ENCODE data around the gene GPR52. TPM values are rescaled to one million over a fixed set of nuclear protein-coding genes. Genes with fewer than 3 reads are reported as not detected.

Gene GPR52
- total and polyA plus RNA-seq, 3 donors from 2014 or later, result 4.8 to 7.5 TPM; not detected in 1

DNA sequence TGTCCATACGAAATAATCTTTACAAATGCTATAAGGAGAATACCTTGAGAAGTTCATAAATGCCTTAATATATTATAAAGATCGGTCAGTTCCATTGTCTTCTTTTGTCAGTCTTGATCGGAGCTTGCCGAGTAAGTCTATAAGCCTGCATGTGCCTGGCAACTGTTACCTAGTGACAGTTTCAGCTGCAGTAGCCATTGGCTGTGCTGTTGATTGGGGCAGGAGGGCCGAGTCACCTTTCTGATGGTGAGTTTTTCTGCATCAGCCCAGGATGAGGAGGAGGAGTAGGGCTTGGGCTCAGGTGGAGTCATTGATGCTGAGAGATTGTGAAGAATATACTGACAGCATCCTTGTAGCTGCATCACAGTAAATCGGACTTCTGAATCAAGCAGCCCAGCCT, 1.9 kb upstream of the GPR52 start:
- Histone ChIP-seq H3K9me3 (no peaks in the 10 kb centered on the region), H3K36me3 (ENCODE audit: low read depth, missing control alignments) (no peaks in the 10 kb centered on the region), H3K27ac (no peak overlapping the region), H3K4me3 (no peak overlapping the region), H3K27me3 (no peaks in the 10 kb centered on the region), H3K4me1 (no peaks in the 10 kb centered on the region)
- TF ChIP-seq, protein P1, sequence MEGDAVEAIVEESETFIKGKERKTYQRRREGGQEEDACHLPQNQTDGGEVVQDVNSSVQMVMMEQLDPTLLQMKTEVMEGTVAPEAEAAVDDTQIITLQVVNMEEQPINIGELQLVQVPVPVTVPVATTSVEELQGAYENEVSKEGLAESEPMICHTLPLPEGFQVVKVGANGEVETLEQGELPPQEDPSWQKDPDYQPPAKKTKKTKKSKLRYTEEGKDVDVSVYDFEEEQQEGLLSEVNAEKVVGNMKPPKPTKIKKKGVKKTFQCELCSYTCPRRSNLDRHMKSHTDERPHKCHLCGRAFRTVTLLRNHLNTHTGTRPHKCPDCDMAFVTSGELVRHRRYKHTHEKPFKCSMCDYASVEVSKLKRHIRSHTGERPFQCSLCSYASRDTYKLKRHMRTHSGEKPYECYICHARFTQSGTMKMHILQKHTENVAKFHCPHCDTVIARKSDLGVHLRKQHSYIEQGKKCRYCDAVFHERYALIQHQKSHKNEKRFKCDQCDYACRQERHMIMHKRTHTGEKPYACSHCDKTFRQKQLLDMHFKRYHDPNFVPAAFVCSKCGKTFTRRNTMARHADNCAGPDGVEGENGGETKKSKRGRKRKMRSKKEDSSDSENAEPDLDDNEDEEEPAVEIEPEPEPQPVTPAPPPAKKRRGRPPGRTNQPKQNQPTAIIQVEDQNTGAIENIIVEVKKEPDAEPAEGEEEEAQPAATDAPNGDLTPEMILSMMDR (IDR thresholded peaks at IDR 0.05), result no peak
- TF ChIP-seq POLR2A (IDR thresholded peaks at IDR 0.05), result no peak
- DNase-seq, result no peak
- 87 to 88% methylated on average over 6 of the region's 6 CpGs for WGBS, 2 donors
- intact Hi-C loops (cut with DNase I; ENCODE audit: low total_unique reads), result no loop called here

DNA sequence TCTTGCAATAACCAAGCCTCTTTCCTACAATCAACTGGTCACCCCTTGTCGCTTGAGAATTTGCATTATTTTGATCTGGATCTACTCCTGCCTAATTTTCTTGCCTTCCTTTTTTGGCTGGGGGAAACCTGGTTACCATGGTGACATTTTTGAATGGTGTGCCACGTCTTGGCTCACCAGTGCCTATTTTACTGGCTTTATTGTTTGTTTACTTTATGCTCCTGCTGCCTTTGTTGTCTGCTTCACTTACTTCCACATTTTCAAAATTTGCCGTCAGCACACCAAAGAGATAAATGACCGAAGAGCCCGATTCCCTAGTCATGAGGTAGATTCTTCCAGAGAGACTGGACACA, 743 bp downstream of the GPR52 start:
- Histone ChIP-seq H3K27me3 (no peaks in the 10 kb centered on the region), H3K36me3 (ENCODE audit: low read depth, missing control alignments) (no peaks in the 10 kb centered on the region), H3K27ac (no peak overlapping the region), H3K4me1 (no peaks in the 10 kb centered on the region), H3K9me3 (no peaks in the 10 kb centered on the region), H3K4me3 (no peak overlapping the region)
- TF ChIP-seq, protein P1 (IDR thresholded peaks at IDR 0.05), result no peak
- no peak for TF ChIP-seq POLR2A (IDR thresholded peaks at IDR 0.05)
- WGBS, 2 donors, result 88 to 94% methylated on average over 5 of the region's 5 CpGs
- DNase-seq, result no peak
- intact Hi-C loops (cut with DNase I; ENCODE audit: low total_unique reads), result no loop called here

DNA sequence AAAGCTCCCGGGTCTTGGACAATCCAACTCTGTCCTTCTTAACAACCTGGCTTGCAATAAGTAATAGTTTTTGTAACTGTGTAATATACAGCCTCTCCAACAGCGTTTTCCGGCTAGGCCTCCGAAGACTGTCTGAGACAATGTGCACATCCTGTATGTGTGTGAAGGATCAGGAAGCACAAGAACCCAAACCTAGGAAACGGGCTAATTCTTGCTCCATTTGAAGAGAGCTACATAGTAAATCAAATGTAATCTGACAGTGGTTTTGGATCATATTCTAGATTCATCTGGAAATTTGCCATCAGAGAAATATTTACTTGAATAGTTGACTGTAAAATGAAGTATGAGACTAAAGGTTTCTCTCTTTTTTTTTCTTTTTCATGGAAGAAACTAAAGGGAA, 1.2 kb downstream of the GPR52 start:
- no peaks in the 10 kb centered on the region for H3K27me3 ChIP-seq
- DNase-seq, result no peak
- H3K9me3 ChIP-seq, result no peaks in the 10 kb centered on the region
- no peak overlapping the region for H3K27ac ChIP-seq
- intact Hi-C loops (cut with DNase I; ENCODE audit: low total_unique reads), result no loop called here
- no peaks in the 10 kb centered on the region for H3K36me3 ChIP-seq (ENCODE audit: low read depth, missing control alignments)
- no peak overlapping the region for H3K4me3 ChIP-seq
- no peaks in the 10 kb centered on the region for H3K4me1 ChIP-seq
- WGBS, 2 donors, result 73 to 81% methylated on average over 5 of the region's 5 CpGs
- TF ChIP-seq, protein P1 (IDR thresholded peaks at IDR 0.05), result no peak
- no peak for TF ChIP-seq POLR2A (IDR thresholded peaks at IDR 0.05)

DNA sequence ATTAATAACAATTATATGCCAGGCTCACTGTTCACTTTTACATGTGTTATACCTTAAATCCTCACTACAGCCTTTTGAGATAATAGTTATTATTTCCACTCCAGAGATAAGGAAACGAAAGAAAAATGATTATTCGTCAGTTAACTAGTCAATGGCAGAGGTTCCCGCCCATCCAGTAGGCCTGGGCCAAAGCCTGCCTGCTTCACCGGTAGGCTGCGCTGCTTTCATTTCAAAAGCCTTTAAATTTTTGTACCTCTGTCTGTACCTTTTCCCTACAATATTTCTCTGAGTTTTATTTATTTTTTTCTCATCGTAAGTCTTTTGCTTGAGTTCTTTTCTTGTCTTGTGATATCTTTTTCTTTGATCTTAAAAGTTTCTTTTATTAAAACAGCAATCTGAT, 3.6 kb downstream of the GPR52 start:
- DNase-seq, result no peak
- Histone ChIP-seq H3K27me3 (no peaks in the 10 kb centered on the region), H3K4me1 (no peaks in the 10 kb centered on the region), H3K27ac (no peak overlapping the region), H3K4me3 (no peak overlapping the region), H3K36me3 (ENCODE audit: low read depth, missing control alignments) (no peaks in the 10 kb centered on the region), H3K9me3 (no peaks in the 10 kb centered on the region)
- 81 to 89% methylated on average over 6 of the region's 6 CpGs for WGBS, 2 donors
- TF ChIP-seq, protein P1 (IDR thresholded peaks at IDR 0.05), result no peak
- no peak for TF ChIP-seq POLR2A (IDR thresholded peaks at IDR 0.05)
- intact Hi-C loops (cut with DNase I; ENCODE audit: low total_unique reads), result no loop called here

DNA sequence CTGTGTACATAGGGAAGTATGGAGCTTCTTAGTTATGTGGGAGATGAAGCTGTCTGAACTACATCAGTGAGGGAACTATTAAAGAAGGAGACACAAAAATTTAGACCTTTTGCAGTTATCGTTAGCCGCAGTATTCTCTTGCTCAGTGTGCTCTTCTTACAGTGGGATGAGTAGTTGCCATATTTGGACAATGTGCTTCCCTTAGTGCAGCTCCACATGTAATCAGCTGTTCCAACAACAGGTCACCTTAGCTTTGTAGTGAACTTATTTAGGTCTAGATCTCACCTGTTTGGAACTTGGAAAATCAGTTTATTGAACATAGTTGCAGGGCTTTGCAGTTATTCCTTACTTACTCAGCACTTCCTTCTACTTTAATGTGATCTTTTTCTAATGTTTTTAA, 18.1 kb downstream of the GPR52 start:
- no peak for DNase-seq
- Histone ChIP-seq H3K27ac (no peak overlapping the region), H3K4me1 (no peaks in the 10 kb centered on the region), H3K27me3 (no peaks in the 10 kb centered on the region), H3K36me3 (ENCODE audit: low read depth, missing control alignments) (no peaks in the 10 kb centered on the region), H3K9me3 (no peaks in the 10 kb centered on the region), H3K4me3 (no peak overlapping the region)
- 94 to 96% methylated on average over 2 of the region's 2 CpGs for WGBS, 2 donors
- no peak for TF ChIP-seq POLR2A (IDR thresholded peaks at IDR 0.05)
- TF ChIP-seq, protein P1 (IDR thresholded peaks at IDR 0.05), result no peak
- intact Hi-C loops (cut with DNase I; ENCODE audit: low total_unique reads), result no loop called here

Measured in testis (tissue), 3 donors.